HUES64 (cell line): ENCODE measurements around the gene TBXA2R.

ENCODE experiments used
- H3K27ac ChIP-seq: 2 replicates; pipeline ENCODE4 v1.7.0; 2013; ENCODE audit warnings: low read depth, low read length, inconsistent platforms
- H3K27me3 ChIP-seq: 2 replicates; pipeline ENCODE4 v1.6.1; 2013; ENCODE audit warnings: mild to moderate bottlenecking, low read length; ENCODE audit not compliant: insufficient read depth
- H3K36me3 ChIP-seq: 2 replicates; pipeline ENCODE4 v1.6.1; 2013; ENCODE audit warnings: mild to moderate bottlenecking, low read length; ENCODE audit not compliant: insufficient read depth
- H3K4me1 ChIP-seq: 2 replicates; pipeline ENCODE4 v1.6.1; 2013; ENCODE audit warnings: mild to moderate bottlenecking, low read length, moderate library complexity; ENCODE audit not compliant: insufficient read depth
- H3K4me3 ChIP-seq: 2 replicates; pipeline ENCODE4 v1.5.1; 2013; ENCODE audit warnings: mild to moderate bottlenecking, low read length, moderate library complexity
- H3K9ac ChIP-seq: 2 replicates; pipeline ENCODE4 v1.6.1; 2013; ENCODE audit warnings: mild to moderate bottlenecking, low read depth, low read length
- H3K9me3 ChIP-seq: 2 replicates; pipeline ENCODE4 v1.6.1; 2013; ENCODE audit warnings: low read depth, low read length; ENCODE audit not compliant: insufficient read depth
- WGBS: fragments of 150-250, 120-280 bp; methylation state at CpG from one replicate; pipeline ENCODE4 v1.1.7; 2013; ENCODE audit warnings: missing lambda C conversion rate; 5-methylcytosine and 5-hydroxymethylcytosine counted together

Gene TBXA2R

DNA sequence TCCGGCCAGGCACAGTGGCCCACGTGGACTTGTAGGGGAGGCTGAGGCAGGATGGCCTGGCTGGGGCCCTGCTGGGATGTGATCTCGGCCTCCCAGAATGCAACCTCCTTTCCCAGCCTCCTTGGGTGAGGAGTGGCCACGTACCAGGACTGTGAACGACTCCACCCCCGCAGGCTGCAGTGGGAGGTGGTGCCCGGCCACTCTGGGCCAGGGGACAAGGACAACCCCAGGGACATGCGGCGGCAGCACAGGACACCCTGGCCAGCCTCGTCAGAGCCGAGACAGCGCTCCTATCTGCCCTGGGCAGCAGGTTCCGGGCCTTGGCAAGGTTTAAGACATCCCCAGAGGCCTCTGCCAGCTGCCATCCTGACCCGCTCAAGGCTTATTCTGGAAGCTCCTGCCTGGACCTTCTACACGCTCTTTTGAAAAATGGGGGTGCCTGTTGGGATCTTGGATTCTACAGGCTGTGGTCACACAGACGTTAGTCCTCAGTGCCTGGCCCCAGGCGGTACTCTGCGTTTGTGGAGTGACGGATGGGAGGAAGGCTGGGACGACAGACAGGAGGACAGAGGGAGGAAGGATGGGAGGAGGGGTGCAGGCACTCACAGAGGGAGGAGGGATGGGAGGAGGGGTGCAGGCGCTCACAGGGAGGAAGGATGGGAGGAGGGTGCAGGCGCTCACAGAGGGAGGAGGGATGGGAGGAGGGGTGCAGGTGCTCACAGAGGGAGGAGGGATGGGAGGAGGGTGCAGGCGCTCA lies 39.8 kb upstream of the TBXA2R start:
- no peaks in the 10 kb centered on the region for H3K9me3 ChIP-seq

DNA sequence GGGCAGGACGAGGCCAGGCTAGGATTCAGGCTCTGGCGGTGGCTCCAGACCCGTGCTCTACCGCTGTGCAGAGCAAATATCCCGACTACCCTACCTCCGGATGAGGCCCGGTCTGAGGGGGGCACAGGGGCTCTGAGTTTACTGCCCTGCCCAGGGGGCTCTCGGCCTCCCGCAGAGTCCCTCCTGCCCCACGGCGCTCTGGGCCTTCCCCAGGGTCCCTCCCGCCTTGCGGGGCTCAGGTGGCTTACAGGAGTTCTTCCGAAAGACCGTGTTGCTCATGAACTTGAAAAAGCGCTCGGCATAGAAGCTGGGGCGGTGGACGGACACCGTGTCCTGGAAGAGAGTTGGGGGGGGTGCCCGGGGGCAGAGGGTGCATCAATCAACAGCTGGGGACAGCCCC lies 39.1 kb upstream of the TBXA2R start:
- no peaks in the 10 kb centered on the region for H3K9me3 ChIP-seq
- no peak overlapping the region for H3K9ac ChIP-seq
- no peaks in the 10 kb centered on the region for H3K27me3 ChIP-seq
- H3K4me1 ChIP-seq: no peaks in the 10 kb centered on the region
- H3K4me3 ChIP-seq: no peak overlapping the region
- no peak overlapping the region for H3K27ac ChIP-seq
- peaks cover 24% of the 10 kb centered on the region for H3K36me3 ChIP-seq
- WGBS: 90% methylated on average over 21 of the region's 21 CpGs

More for the DNA sequence above, 39.8 kb upstream of the TBXA2R start:
- Histone ChIP-seq H3K4me1 (no peaks in the 10 kb centered on the region), H3K27me3 (no peaks in the 10 kb centered on the region), H3K36me3 (peaks cover 25% of the 10 kb centered on the region), H3K27ac (no peak overlapping the region), H3K9ac (no peak overlapping the region), H3K4me3 (no peak overlapping the region)
- WGBS: 91% methylated on average over 23 of the region's 23 CpGs

DNA sequence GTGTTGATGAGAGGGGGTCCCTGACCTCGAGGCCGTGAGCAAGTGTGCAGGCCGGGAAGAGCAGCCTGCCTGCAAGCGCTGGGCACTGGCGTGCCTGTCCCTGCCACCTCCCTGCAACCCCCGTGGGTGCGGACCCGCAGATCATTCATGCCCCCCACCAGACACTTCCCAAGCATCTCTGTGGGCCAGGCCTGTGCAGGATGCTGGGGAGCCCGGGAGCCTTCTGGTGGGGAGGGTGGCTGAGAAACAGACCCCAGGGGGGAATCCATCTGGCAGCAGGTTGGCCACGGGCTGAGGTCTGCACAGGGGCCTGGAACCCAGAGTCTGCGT lies 38.4 kb upstream of the TBXA2R start:
- Histone ChIP-seq H3K4me1 (no peaks in the 10 kb centered on the region), H3K9ac (no peak overlapping the region), H3K27me3 (no peaks in the 10 kb centered on the region), H3K9me3 (no peaks in the 10 kb centered on the region), H3K4me3 (no peak overlapping the region), H3K27ac (no peak overlapping the region), H3K36me3 (peaks cover 24% of the 10 kb centered on the region)
- 89% methylated on average over 11 of the region's 11 CpGs for WGBS

DNA sequence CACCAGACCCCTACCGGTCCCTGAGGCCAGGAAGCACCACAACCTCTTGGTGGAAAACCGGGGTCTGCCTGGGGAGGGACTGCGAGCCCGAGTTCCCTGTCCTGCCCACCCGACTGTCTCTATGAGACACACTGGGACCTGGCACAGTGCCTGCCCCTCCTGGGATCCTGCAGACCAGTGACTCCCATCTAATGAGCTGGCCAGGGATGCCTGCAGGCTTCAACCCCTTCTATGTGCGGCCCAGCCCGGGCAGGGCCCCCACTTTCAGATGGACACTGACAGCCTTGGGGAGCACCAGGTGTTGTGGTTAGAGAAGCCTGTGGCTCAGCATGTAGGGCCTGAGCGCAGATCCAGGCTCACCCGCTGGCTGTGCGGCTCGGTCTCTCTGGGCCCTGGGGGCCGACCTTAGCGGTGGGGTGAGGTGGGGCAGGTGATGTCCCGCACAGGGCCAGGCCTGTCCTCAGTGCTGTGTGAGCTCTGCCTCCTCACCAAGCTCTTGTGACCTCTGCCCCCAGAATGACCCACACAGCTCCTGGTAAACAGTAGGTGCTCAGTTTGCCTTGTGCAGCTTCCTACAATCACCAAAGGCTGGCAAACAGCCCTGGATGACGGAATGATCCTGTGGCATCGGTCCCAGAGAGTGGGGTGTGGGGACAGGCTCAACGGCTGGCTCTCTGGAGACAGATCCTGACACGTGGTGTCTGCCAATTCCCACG lies 37.8 kb upstream of the TBXA2R start:
- Histone ChIP-seq H3K9me3 (no peaks in the 10 kb centered on the region), H3K27me3 (no peaks in the 10 kb centered on the region), H3K4me1 (no peaks in the 10 kb centered on the region), H3K27ac (no peak overlapping the region), H3K9ac (no peak overlapping the region), H3K4me3 (no peak overlapping the region), H3K36me3 (peaks cover 28% of the 10 kb centered on the region)
- WGBS: 93% methylated on average over 19 of the region's 19 CpGs

DNA sequence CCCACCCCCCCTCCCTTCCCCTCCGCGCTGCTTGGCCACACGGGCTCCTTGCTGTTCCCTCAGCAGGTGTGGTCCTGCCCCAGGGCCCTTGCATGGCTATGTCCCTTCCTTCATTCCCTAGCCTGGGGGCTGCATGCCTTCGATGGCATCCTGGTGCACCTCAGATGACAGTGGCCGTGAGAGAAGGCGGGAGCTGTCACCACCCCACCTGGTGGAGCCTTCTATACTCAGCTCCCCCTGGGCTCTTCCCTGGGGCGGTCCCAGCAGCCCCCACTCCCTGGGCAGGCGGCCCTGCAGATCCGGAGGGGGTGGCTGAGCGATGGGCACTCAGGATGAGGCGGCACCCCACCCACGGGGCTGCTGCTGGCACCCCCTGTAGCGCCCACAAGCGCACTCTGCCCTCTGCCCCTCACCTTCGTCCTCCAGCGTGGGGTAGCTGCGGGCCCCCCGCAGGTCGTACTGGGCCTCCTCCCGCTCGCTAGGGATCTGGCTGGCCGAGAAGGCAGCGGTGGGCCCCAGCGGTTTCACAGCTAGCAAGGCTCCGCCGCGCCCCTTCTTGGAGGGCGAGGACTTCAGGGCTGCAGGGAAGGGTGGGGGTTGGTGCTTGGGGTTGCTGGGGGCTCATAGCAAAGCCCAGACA lies 37.1 kb upstream of the TBXA2R start:
- WGBS: 88% methylated on average over 28 of the region's 28 CpGs

DNA sequence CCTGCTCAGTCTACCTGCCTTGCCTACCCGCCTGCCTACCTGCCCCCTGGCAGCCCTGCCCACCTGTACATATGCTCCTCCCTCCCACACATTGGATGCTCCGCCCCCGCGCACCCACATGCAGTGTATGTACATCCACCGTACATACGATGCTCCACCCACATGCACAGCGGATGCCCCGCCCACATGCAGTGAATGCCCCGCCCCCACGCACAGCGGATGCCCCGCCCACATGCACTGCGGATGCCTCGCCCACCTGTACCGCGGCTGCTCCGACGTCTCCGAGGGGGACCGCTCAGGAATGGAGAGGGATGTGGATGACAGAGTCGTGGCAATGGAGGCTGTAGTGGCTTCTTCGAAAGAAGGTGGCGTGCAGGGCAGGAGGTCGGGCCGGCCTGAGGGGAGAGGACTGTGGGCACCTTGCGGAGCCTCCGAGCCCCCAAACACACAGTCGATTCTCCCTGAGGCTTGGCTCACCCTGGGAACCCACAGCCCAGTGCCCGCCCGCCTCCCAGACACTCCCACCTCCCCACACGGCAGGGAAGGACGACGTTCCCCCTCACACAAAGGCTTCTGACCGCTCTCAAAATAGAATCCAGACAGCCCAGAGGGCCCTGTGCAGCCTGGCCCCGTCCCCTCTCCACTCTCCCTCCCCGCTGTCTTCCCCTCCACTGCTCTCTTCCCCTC lies 36.5 kb upstream of the TBXA2R start:
- no peak overlapping the region for H3K27ac ChIP-seq
- H3K9me3 ChIP-seq: no peaks in the 10 kb centered on the region
- H3K36me3 ChIP-seq: peaks cover 36% of the 10 kb centered on the region
- no peaks in the 10 kb centered on the region for H3K27me3 ChIP-seq
- no peaks in the 10 kb centered on the region for H3K4me1 ChIP-seq
- WGBS: 84% methylated on average over 36 of the region's 36 CpGs
- H3K9ac ChIP-seq: no peak overlapping the region
- H3K4me3 ChIP-seq: no peak overlapping the region

More for the DNA sequence above, 37.1 kb upstream of the TBXA2R start:
- no peak overlapping the region for H3K9ac ChIP-seq
- no peak overlapping the region for H3K4me3 ChIP-seq
- no peak overlapping the region for H3K27ac ChIP-seq
- peaks cover 31% of the 10 kb centered on the region for H3K36me3 ChIP-seq
- H3K27me3 ChIP-seq: no peaks in the 10 kb centered on the region
- no peaks in the 10 kb centered on the region for H3K9me3 ChIP-seq
- no peaks in the 10 kb centered on the region for H3K4me1 ChIP-seq

DNA sequence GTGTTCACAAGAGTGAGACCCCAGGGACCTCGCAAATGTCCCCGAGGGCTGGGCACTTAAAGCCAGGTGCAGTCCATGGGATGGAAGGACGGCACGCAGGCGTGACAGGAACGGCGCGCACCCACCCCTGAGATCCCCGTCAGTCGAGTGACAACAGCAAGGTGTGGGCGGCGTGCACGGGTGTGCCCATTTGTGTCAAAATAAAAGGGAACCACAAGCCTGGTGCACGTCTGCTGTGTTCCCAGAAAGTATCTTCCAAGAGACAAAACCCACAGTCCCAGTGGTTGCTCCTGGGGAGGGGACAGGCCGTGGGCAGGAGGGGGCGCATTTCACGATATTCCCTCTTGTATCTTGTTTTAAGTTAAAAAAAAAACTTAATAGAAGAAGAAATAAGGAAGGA lies 35.6 kb upstream of the TBXA2R start:
- H3K27me3 ChIP-seq: no peaks in the 10 kb centered on the region
- H3K9me3 ChIP-seq: no peaks in the 10 kb centered on the region
- no peak overlapping the region for H3K4me3 ChIP-seq
- 94% methylated on average over 17 of the region's 17 CpGs for WGBS
- H3K4me1 ChIP-seq: no peaks in the 10 kb centered on the region
- no peak overlapping the region for H3K9ac ChIP-seq
- H3K36me3 ChIP-seq: peaks cover 37% of the 10 kb centered on the region
- no peak overlapping the region for H3K27ac ChIP-seq

DNA sequence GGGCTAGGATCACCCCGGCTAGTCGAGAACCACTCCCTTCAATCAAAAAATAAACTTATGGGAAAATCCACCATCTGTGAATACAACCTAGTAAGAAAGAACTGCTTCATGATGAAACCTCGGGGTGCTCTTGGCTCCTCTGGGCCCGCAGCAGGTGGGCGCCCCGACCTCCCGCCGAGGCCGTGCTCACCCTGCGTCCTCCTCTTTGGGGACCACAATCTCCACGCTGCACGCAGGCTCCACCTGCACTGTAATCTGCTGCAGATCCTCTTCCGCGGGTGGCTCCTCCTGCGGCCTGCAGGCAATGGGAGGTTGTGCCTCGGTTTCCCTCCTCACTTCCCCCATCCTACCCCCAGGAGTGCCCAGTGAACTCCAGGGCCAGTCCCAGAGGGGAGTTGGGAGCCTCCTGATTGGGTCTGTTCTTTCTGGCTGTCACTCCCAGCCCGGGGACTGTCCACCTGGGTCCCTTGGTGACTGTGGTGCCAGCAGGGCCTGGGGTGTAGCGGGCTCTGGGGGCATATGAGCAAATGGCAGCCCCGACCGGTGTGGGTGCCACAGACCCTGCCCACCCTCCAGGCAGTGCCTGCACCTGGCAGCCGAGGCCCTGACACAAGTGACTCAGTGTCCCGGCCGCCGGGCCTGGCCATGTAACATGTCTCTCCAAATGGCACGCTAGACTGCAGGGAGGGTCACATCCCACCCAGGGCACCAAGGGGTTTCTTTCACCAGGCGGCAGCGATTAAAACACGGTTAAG lies 35.0 kb upstream of the TBXA2R start:
- Histone ChIP-seq H3K9ac (no peak overlapping the region), H3K4me1 (no peaks in the 10 kb centered on the region), H3K36me3 (peaks cover 41% of the 10 kb centered on the region), H3K9me3 (no peaks in the 10 kb centered on the region), H3K27me3 (no peaks in the 10 kb centered on the region), H3K4me3 (no peak overlapping the region), H3K27ac (no peak overlapping the region)
- WGBS: 94% methylated on average over 28 of the region's 28 CpGs

DNA sequence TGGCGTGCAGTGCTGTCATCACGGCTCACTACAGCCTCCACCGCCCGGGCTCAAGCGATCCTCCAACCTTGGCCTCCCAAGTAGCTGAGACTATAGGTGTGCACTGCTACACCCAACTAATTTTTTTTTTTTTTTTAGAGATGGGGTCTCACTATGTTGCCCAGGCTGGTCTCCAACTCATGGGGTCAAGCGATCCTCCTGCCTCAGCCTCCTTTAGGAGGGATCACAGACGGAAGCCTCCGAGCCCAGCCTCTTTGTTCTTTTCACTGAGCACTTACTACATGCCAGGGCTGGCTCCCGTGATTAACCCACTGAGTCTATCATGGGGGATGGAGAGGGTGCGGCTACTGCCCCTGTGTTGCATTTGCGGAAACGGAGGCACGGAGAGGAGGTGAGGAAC lies 32.8 kb upstream of the TBXA2R start:
- Histone ChIP-seq H3K9ac (no peak overlapping the region), H3K9me3 (no peaks in the 10 kb centered on the region), H3K36me3 (peaks cover 31% of the 10 kb centered on the region), H3K4me1 (no peaks in the 10 kb centered on the region), H3K27me3 (no peaks in the 10 kb centered on the region), H3K4me3 (no peak overlapping the region), H3K27ac (no peak overlapping the region)
- WGBS: 96% methylated on average over 13 of the region's 13 CpGs

DNA sequence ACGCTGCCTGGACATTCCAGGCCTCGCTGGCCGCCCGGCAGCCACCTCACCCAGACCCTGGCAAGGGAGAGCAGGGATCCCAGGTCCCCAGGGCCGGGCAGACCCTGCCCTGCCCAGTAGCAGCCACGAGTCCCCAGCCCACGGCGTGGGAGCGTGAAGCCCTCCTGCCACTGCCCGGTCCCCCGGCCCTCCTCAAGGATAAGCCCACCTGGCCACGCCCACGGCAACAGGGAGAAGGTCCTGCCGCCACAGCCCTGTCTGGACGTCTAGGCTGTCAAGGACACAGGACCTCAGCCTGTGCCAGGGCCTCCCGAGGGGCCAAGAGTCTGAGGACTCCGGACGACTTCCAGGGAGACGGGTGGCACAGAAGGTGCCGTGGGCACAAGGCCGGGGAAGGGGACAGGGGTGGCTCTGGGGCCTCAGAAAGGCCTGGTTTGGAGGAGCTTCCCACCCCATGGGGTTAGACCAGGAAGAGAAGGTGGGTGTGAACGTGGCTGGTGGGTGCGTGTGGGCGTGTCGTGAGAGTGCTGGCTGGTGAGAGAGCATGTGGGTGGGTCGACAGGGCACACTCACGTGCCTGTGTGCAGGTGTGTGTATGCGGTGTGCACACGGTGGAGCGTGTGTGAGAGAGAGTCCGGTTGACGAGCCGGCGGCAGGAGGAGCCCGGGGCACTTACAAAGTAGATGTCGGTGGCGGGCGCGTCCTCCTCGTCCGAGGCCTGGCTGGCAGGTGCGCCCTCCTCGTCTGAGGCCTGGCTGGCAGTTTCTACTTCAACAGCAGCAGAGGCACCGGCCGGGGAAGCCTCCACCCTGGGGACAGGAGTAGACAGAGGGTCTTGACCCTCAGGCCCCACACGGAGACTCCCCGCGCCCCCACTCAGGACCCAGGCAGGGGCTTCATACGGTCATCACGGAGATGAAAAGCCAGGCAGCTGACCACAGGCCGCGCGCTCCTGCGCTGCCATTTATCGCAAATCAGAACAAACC lies 31.8 kb upstream of the TBXA2R start:
- peaks cover 30% of the 10 kb centered on the region for H3K36me3 ChIP-seq
- H3K9ac ChIP-seq: no peak overlapping the region
- H3K27ac ChIP-seq: no peak overlapping the region
- H3K4me1 ChIP-seq: no peaks in the 10 kb centered on the region
- H3K27me3 ChIP-seq: no peaks in the 10 kb centered on the region
- H3K9me3 ChIP-seq: no peaks in the 10 kb centered on the region
- WGBS: 95% methylated on average over 55 of the region's 55 CpGs
- no peak overlapping the region for H3K4me3 ChIP-seq
